Measurements from ENCODE around the gene TGFBR3.

TGFBR3 gene

GRCh38 chr1:91696321-91696720 lies 189.6 kb downstream of the TGFBR3 start:
- Histone ChIP-seq H3K9ac (ENCODE audit: low read depth, low read length) (no peak overlapping the region), H3K4me1 (ENCODE audit: control insufficient read depth, insufficient read depth, low read length) (peaks cover 36% of the 10 kb centered on the region), H3K4me2 (ENCODE audit: low read length) (no peak overlapping the region), H3K27me3 (ENCODE audit: control insufficient read depth, insufficient read depth, low read length) (no peaks in the 10 kb centered on the region), H3K9me3 (replicated peaks; ENCODE audit: low read length) (no peaks in the 10 kb centered on the region), H3K4me3 (ENCODE audit: low read length) (no peak overlapping the region), H3K36me3 (ENCODE audit: insufficient read depth, low read length) (peaks cover 5% of the 10 kb centered on the region)

- Histone ChIP-seq H3K9me3 (replicated peaks; ENCODE audit: low read length) (no peaks in the 10 kb centered on the region), H3K4me1 (ENCODE audit: control insufficient read depth, insufficient read depth, low read length) (peaks cover 15% of the 10 kb centered on the region), H3K27me3 (ENCODE audit: control insufficient read depth, insufficient read depth, low read length) (no peaks in the 10 kb centered on the region), H3K36me3 (ENCODE audit: insufficient read depth, low read length) (peaks cover 5% of the 10 kb centered on the region), H3K4me2 (ENCODE audit: low read length) (no peak overlapping the region), H3K9ac (ENCODE audit: low read depth, low read length) (no peak overlapping the region), H3K4me3 (ENCODE audit: low read length) (no peak overlapping the region)
Observed at GRCh38 chr1:91693557-91693956, 192.4 kb downstream of the TGFBR3 start.

- H3K4me3 ChIP-seq (ENCODE audit: low read length): no peak overlapping the region
- H3K4me1 ChIP-seq (ENCODE audit: control insufficient read depth, insufficient read depth, low read length): peaks cover 6% of the 10 kb centered on the region
- H3K27me3 ChIP-seq (ENCODE audit: control insufficient read depth, insufficient read depth, low read length): no peaks in the 10 kb centered on the region
- H3K9ac ChIP-seq (ENCODE audit: low read depth, low read length): no peak overlapping the region
- H3K36me3 ChIP-seq (ENCODE audit: insufficient read depth, low read length): peaks cover 5% of the 10 kb centered on the region
- no peak overlapping the region for H3K4me2 ChIP-seq (ENCODE audit: low read length)
- no peaks in the 10 kb centered on the region for H3K9me3 ChIP-seq (replicated peaks; ENCODE audit: low read length)
Observed at GRCh38 chr1:91691525-91691924, 194.4 kb downstream of the TGFBR3 start.

- H3K27me3 ChIP-seq (ENCODE audit: control insufficient read depth, insufficient read depth, low read length): no peaks in the 10 kb centered on the region
- H3K36me3 ChIP-seq (ENCODE audit: insufficient read depth, low read length): peaks cover 5% of the 10 kb centered on the region
- H3K9ac ChIP-seq (ENCODE audit: low read depth, low read length): no peak overlapping the region
- peaks cover 12% of the 10 kb centered on the region for H3K4me1 ChIP-seq (ENCODE audit: control insufficient read depth, insufficient read depth, low read length)
- H3K9me3 ChIP-seq (replicated peaks; ENCODE audit: low read length): no peaks in the 10 kb centered on the region
- H3K4me3 ChIP-seq (ENCODE audit: low read length): no peak overlapping the region
- no peak overlapping the region for H3K4me2 ChIP-seq (ENCODE audit: low read length)
Observed at GRCh38 chr1:91689641-91690481, 196.1 kb downstream of the TGFBR3 start.

- Histone ChIP-seq H3K9me3 (replicated peaks; ENCODE audit: low read length) (no peaks in the 10 kb centered on the region), H3K9ac (ENCODE audit: low read depth, low read length) (no peak overlapping the region), H3K36me3 (ENCODE audit: insufficient read depth, low read length) (peaks cover 2% of the 10 kb centered on the region), H3K4me2 (ENCODE audit: low read length) (no peak overlapping the region), H3K4me3 (ENCODE audit: low read length) (no peak overlapping the region), H3K27me3 (ENCODE audit: control insufficient read depth, insufficient read depth, low read length) (no peaks in the 10 kb centered on the region), H3K4me1 (ENCODE audit: control insufficient read depth, insufficient read depth, low read length) (peaks cover 12% of the 10 kb centered on the region)
Observed at GRCh38 chr1:91687452-91687851, 198.5 kb downstream of the TGFBR3 start.

GRCh38 chr1:91685994-91686393 lies 200.0 kb downstream of the TGFBR3 start:
- H3K4me1 ChIP-seq (ENCODE audit: control insufficient read depth, insufficient read depth, low read length): peaks cover 12% of the 10 kb centered on the region
- H3K36me3 ChIP-seq (ENCODE audit: insufficient read depth, low read length): no peaks in the 10 kb centered on the region
- H3K27me3 ChIP-seq (ENCODE audit: control insufficient read depth, insufficient read depth, low read length): no peaks in the 10 kb centered on the region
- no peak overlapping the region for H3K9ac ChIP-seq (ENCODE audit: low read depth, low read length)
- no peaks in the 10 kb centered on the region for H3K9me3 ChIP-seq (replicated peaks; ENCODE audit: low read length)
- no peak overlapping the region for H3K4me3 ChIP-seq (ENCODE audit: low read length)
- no peak overlapping the region for H3K4me2 ChIP-seq (ENCODE audit: low read length)

GRCh38 chr1:91684481-91685196 lies 201.3 kb downstream of the TGFBR3 start:
- no peak overlapping the region for H3K4me2 ChIP-seq (ENCODE audit: low read length)
- no peaks in the 10 kb centered on the region for H3K36me3 ChIP-seq (ENCODE audit: insufficient read depth, low read length)
- no peak overlapping the region for H3K9ac ChIP-seq (ENCODE audit: low read depth, low read length)
- H3K27me3 ChIP-seq (ENCODE audit: control insufficient read depth, insufficient read depth, low read length): no peaks in the 10 kb centered on the region
- H3K4me1 ChIP-seq (ENCODE audit: control insufficient read depth, insufficient read depth, low read length): peaks cover 6% of the 10 kb centered on the region
- H3K9me3 ChIP-seq (replicated peaks; ENCODE audit: low read length): no peaks in the 10 kb centered on the region
- no peak overlapping the region for H3K4me3 ChIP-seq (ENCODE audit: low read length)

- no peaks in the 10 kb centered on the region for H3K27me3 ChIP-seq (ENCODE audit: control insufficient read depth, insufficient read depth, low read length)
- H3K36me3 ChIP-seq (ENCODE audit: insufficient read depth, low read length): no peaks in the 10 kb centered on the region
- no peak overlapping the region for H3K9ac ChIP-seq (ENCODE audit: low read depth, low read length)
- H3K4me3 ChIP-seq (ENCODE audit: low read length): no peak overlapping the region
- no peaks in the 10 kb centered on the region for H3K9me3 ChIP-seq (replicated peaks; ENCODE audit: low read length)
- peaks cover 6% of the 10 kb centered on the region for H3K4me1 ChIP-seq (ENCODE audit: control insufficient read depth, insufficient read depth, low read length)
- H3K4me2 ChIP-seq (ENCODE audit: low read length): no peak overlapping the region
Observed at GRCh38 chr1:91683598-91683951, 202.4 kb downstream of the TGFBR3 start.

GRCh38 chr1:91682882-91683597 lies 202.9 kb downstream of the TGFBR3 start:
- Histone ChIP-seq H3K4me2 (ENCODE audit: low read length) (no peak overlapping the region), H3K4me1 (ENCODE audit: control insufficient read depth, insufficient read depth, low read length) (peaks cover 6% of the 10 kb centered on the region), H3K4me3 (ENCODE audit: low read length) (no peak overlapping the region), H3K9me3 (replicated peaks; ENCODE audit: low read length) (no peaks in the 10 kb centered on the region), H3K9ac (ENCODE audit: low read depth, low read length) (no peak overlapping the region), H3K36me3 (ENCODE audit: insufficient read depth, low read length) (no peaks in the 10 kb centered on the region), H3K27me3 (ENCODE audit: control insufficient read depth, insufficient read depth, low read length) (no peaks in the 10 kb centered on the region)

GRCh38 chr1:91680556-91681155 lies 205.3 kb downstream of the TGFBR3 start:
- no peak overlapping the region for H3K4me3 ChIP-seq (ENCODE audit: low read length)
- H3K4me1 ChIP-seq (ENCODE audit: control insufficient read depth, insufficient read depth, low read length): peaks cover under 1% of the 10 kb centered on the region
- no peak overlapping the region for H3K4me2 ChIP-seq (ENCODE audit: low read length)
- H3K9ac ChIP-seq (ENCODE audit: low read depth, low read length): no peak overlapping the region
- H3K36me3 ChIP-seq (ENCODE audit: insufficient read depth, low read length): no peaks in the 10 kb centered on the region
- no peaks in the 10 kb centered on the region for H3K27me3 ChIP-seq (ENCODE audit: control insufficient read depth, insufficient read depth, low read length)
- no peaks in the 10 kb centered on the region for H3K9me3 ChIP-seq (replicated peaks; ENCODE audit: low read length)

- no peak overlapping the region for H3K4me3 ChIP-seq (ENCODE audit: low read length)
- H3K9ac ChIP-seq (ENCODE audit: low read depth, low read length): no peak overlapping the region
- no peaks in the 10 kb centered on the region for H3K36me3 ChIP-seq (ENCODE audit: insufficient read depth, low read length)
- no peaks in the 10 kb centered on the region for H3K9me3 ChIP-seq (replicated peaks; ENCODE audit: low read length)
- H3K4me2 ChIP-seq (ENCODE audit: low read length): no peak overlapping the region
- no peaks in the 10 kb centered on the region for H3K4me1 ChIP-seq (ENCODE audit: control insufficient read depth, insufficient read depth, low read length)
- no peaks in the 10 kb centered on the region for H3K27me3 ChIP-seq (ENCODE audit: control insufficient read depth, insufficient read depth, low read length)
Observed at GRCh38 chr1:91679446-91679845, 206.5 kb downstream of the TGFBR3 start.
